H1 (cell line): ENCODE data around the gene HIBCH. TPM values are rescaled to one million over a fixed set of nuclear protein-coding genes. Genes with fewer than 3 reads are reported as not detected.

Experiments used
- CTCF ChIA-PET: fragments of 300-600 bp; sonication (Branson Sonifier 250); formaldehyde crosslinking; loops from one replicate; lab custom pipeline; 2021; ENCODE audit not compliant: partially characterized antibody; lab: Charles Lee
- POLR2A ChIA-PET: fragments of 300-600 bp; sonication (Branson Sonifier 250); formaldehyde crosslinking; loops from one replicate; lab custom pipeline; 2021; ENCODE audit warnings: inconsistent platforms; ENCODE audit not compliant: partially characterized antibody; lab: Charles Lee
- DNase-seq, 2 experiments: peaks; one replicate each; pipeline versions ENCODE4 v3.0.0 to v3.0.0-alpha.2; 2010 to 2022; ENCODE audit warnings: low spot score in 2 of 2, low read depth in 1 of 2, mixed read lengths in 1 of 2
- FAIRE-seq: peaks from 2 replicates; lab custom pipeline; 2011; peaks lifted over from hg19 to GRCh38; lab: Jason Lieb, UNC
- H2AFZ ChIP-seq: 2 replicates; pipeline ENCODE4 v1.8.1; 2012; ENCODE audit warnings: low read length, inconsistent platforms
- H2AK5ac ChIP-seq: 2 replicates; pipeline ENCODE4 v1.6.1; 2013; ENCODE audit warnings: low read depth, low read length
- H2BK120ac ChIP-seq: replicated peaks from 2 replicates; pipeline ENCODE3; 2013; ENCODE audit warnings: low read depth, low read length, inconsistent platforms
- H2BK12ac ChIP-seq: 2 replicates; pipeline ENCODE4 v1.6.1; 2013; ENCODE audit warnings: low read depth, low read length
- H2BK15ac ChIP-seq: 2 replicates; pipeline ENCODE4 v1.6.1; 2013; ENCODE audit warnings: low read length
- H2BK20ac ChIP-seq: 2 replicates; pipeline ENCODE4 v1.6.1; 2013; ENCODE audit warnings: low read length
- H2BK5ac ChIP-seq: 2 replicates; pipeline ENCODE4 v1.6.1; 2013; ENCODE audit warnings: low read depth, low read length
- H3K14ac ChIP-seq: 2 replicates; pipeline ENCODE4 v1.6.1; 2013; ENCODE audit warnings: inconsistent platforms; ENCODE audit not compliant: insufficient read length
- H3K18ac ChIP-seq: 2 replicates; pipeline ENCODE4 v1.6.1; 2013; ENCODE audit warnings: low read length; ENCODE audit errors: extremely low read depth
- H3K23ac ChIP-seq: 2 replicates; pipeline ENCODE4 v1.6.1; 2013; ENCODE audit warnings: inconsistent platforms; ENCODE audit not compliant: insufficient read length
- H3K23me2 ChIP-seq: 2 replicates; pipeline ENCODE4 v1.6.1; 2013; ENCODE audit warnings: low read depth, low read length
- H3K27ac ChIP-seq: 2 replicates; pipeline ENCODE4 v1.6.1; 2011; ENCODE audit warnings: low read depth, low read length, inconsistent platforms
- H3K27me3 ChIP-seq, 4 experiments: replicated peaks in 1 of 4; 1 replicate in 1 of 4; 2 replicates in 3 of 4; pipeline versions ENCODE4 v1.6.1 to v1.8.1; 2011 to 2013; ENCODE audit warnings: low read length in 3 of 4, mild to moderate bottlenecking in 3 of 4, inconsistent platforms in 2 of 4, mixed read lengths in 2 of 4, moderate library complexity in 1 of 4; ENCODE audit not compliant: control insufficient read depth in 3 of 4, insufficient read depth in 3 of 4; ENCODE audit errors: extremely low read depth in 1 of 4
- H3K36me3 ChIP-seq, 4 experiments: 2 replicates each; pipeline versions ENCODE4 v1.6.1 to v1.8.1; 2011 to 2013; ENCODE audit warnings: mild to moderate bottlenecking in 4 of 4, low read length in 3 of 4, moderate library complexity in 2 of 4, control low read depth in 1 of 4, inconsistent platforms in 1 of 4; ENCODE audit not compliant: insufficient read depth in 4 of 4, control insufficient read depth in 2 of 4
- H3K4ac ChIP-seq: replicated peaks from 2 replicates; pipeline ENCODE3; 2013; ENCODE audit warnings: low read length, low read depth, mixed read lengths, inconsistent platforms; ENCODE audit not compliant: insufficient read length
- H3K4me1 ChIP-seq, 4 experiments: replicated peaks in 1 of 4; 1 replicate in 1 of 4; 2 replicates in 3 of 4; pipeline versions ENCODE4 v1.6.1 to v1.8.1; 2011 to 2013; ENCODE audit warnings: low read length in 3 of 4, inconsistent platforms in 2 of 4, mixed read lengths in 1 of 4; ENCODE audit not compliant: insufficient read depth in 4 of 4, control insufficient read depth in 3 of 4
- H3K4me2 ChIP-seq, 2 experiments: 2 replicates each; pipeline versions ENCODE4 v1.6.1 to v1.8.1; 2011 to 2013; ENCODE audit warnings: low read depth in 2 of 2, low read length in 2 of 2, control low read depth in 1 of 2, inconsistent platforms in 1 of 2, mild to moderate bottlenecking in 1 of 2; ENCODE audit not compliant: insufficient read depth in 1 of 2
- H3K4me3 ChIP-seq, 4 experiments: fragments of 200-600, 300-600 bp in 1 of 4; sonication (generic), shearing (Covaris generic), sonication (Bioruptor Twin) in 1 of 4; 2 replicates each; pipeline versions ENCODE4 v1.5.1 to v1.8.1; 2011 to 2016; ENCODE audit warnings: low read length in 4 of 4, low read depth in 3 of 4, control low read depth in 2 of 4, inconsistent platforms in 2 of 4, mild to moderate bottlenecking in 2 of 4, mixed read lengths in 1 of 4, moderate library complexity in 1 of 4; ENCODE audit not compliant: insufficient read depth in 2 of 4; ENCODE audit errors: extremely low read depth in 1 of 4
- H3K56ac ChIP-seq: replicated peaks from 2 replicates; pipeline ENCODE3; 2013; ENCODE audit warnings: low read depth, mild to moderate bottlenecking, mixed read lengths, low read length, inconsistent platforms; ENCODE audit not compliant: insufficient read length
- H3K79me1 ChIP-seq: 2 replicates; pipeline ENCODE4 v1.6.1; 2013; ENCODE audit warnings: low read depth, low read length, control low read depth
- H3K79me2 ChIP-seq, 2 experiments: 2 replicates each; pipeline versions ENCODE4 v1.6.1 to v1.8.1; 2012 to 2013; ENCODE audit warnings: low read length in 2 of 2, mild to moderate bottlenecking in 2 of 2, inconsistent platforms in 1 of 2; ENCODE audit not compliant: insufficient read depth in 2 of 2, control insufficient read depth in 1 of 2
- H3K9ac ChIP-seq, 4 experiments: replicated peaks in 1 of 4; 1 replicate in 1 of 4; 2 replicates in 3 of 4; pipeline versions ENCODE4 v1.6.1 to v1.8.1; 2011 to 2013; ENCODE audit warnings: low read depth in 3 of 4, low read length in 3 of 4, control low read depth in 2 of 4, mild to moderate bottlenecking in 2 of 4, moderate library complexity in 2 of 4, inconsistent platforms in 1 of 4; ENCODE audit errors: extremely low read depth in 1 of 4
- H3K9me3 ChIP-seq, 2 experiments: 2 replicates each; pipeline versions ENCODE4 v1.6.1 to v1.8.1; 2012 to 2013; ENCODE audit warnings: mild to moderate bottlenecking in 2 of 2, moderate library complexity in 2 of 2, control low read depth in 1 of 2, inconsistent platforms in 1 of 2, low read depth in 1 of 2, low read length in 1 of 2, mixed read lengths in 1 of 2; ENCODE audit not compliant: insufficient read depth in 2 of 2
- H4K20me1 ChIP-seq, 2 experiments: replicated peaks in 1 of 2; 2 replicates each; pipeline versions ENCODE3 to v1.8.1; 2011 to 2013; ENCODE audit warnings: inconsistent platforms in 2 of 2, low read length in 2 of 2, mild to moderate bottlenecking in 1 of 2; ENCODE audit not compliant: insufficient read depth in 2 of 2, control insufficient read depth in 1 of 2
- H4K5ac ChIP-seq: 2 replicates; pipeline ENCODE4 v1.6.1; 2013; ENCODE audit warnings: low read length, low read depth, mixed read lengths, inconsistent platforms; ENCODE audit not compliant: insufficient read length
- H4K8ac ChIP-seq: 2 replicates; pipeline ENCODE4 v1.8.0; 2013; ENCODE audit warnings: mild to moderate bottlenecking, moderate library complexity, low read length, inconsistent platforms; ENCODE audit not compliant: insufficient read depth; ENCODE audit errors: extremely low read depth
- H4K91ac ChIP-seq: replicated peaks from 2 replicates; pipeline ENCODE3; 2013; ENCODE audit warnings: low read length, mixed read lengths, inconsistent platforms; ENCODE audit not compliant: insufficient read length
- WGBS, 2 experiments: shearing (Covaris generic) in 1 of 2; methylation state at CpG; one replicate each; pipeline versions ENCODE4 v1.1.6 to v1.1.7; 2013 to 2015; ENCODE audit warnings: low lambda C conversion rate in 2 of 2, mixed read lengths in 2 of 2, inconsistent platforms in 1 of 2, low coverage in 1 of 2, missing lambda C conversion rate in 1 of 2; ENCODE audit not compliant: insufficient replicate concordance in 2 of 2, insufficient coverage in 1 of 2, insufficient read length in 1 of 2; ENCODE audit errors: extremely low coverage in 1 of 2, missing lambda C conversion rate in 1 of 2; 5-methylcytosine and 5-hydroxymethylcytosine counted together
- polyA plus RNA-seq, 7 experiments: library from polyadenylated mRNA; depleted of rRNA in 3 of 7; stranded (reverse) in 5 of 7; unstranded in 2 of 7; fragments of >200 nt in 5 of 7; fragments of 200-250 nt in 2 of 7; gene quantifications; 1 replicate in 5 of 7; 2 replicates in 1 of 7; 4 replicates in 1 of 7; pipeline versions ENCODE4 v1.2.1 to v1.2.3, GENCODE V29; 2011 to 2013; ENCODE audit warnings: missing spikeins in 2 of 7, mixed read lengths in 2 of 7
- total RNA-seq: library from RNA; stranded (reverse); fragmentation: NEBNext Ultra II Directional; extraction: Animal tissue kit (Norgen Biotek cat#: 25700); gene quantifications from 2 replicates; pipeline ENCODE4 v1.2.1, GENCODE V29; 2021

Gene HIBCH
- total and polyA plus RNA-seq, 2 of the 8 experiments (the other 6 are each of a cell fraction or from before 2014, with no cell fraction given), result 7.5 to 31.8 TPM

GRCh38 chr2:190250421-190250820 lies 69.2 kb downstream of the HIBCH start:
- Histone ChIP-seq H3K9me3 (no peaks in the 10 kb centered on the region), H3K27me3 (peaks cover 0 to 1% (median 0%) of the 10 kb centered on the region in 4 experiments; a peak in 1 of 7 replicates), H3K23me2 (no peaks in the 10 kb centered on the region; the same call in 1 of the 2 replicates), H3K23ac (no peak overlapping the region), H4K20me1 (no peaks in the 10 kb centered on the region), H3K4me1 (no peaks in the 10 kb centered on the region), H3K4me3 (no peak overlapping the region), H3K9ac (no peak overlapping the region), H3K4me2 (no peak overlapping the region), H4K8ac (no peak overlapping the region), H2AFZ (no peak overlapping the region), H3K56ac (no peak overlapping the region), H4K5ac (no peak overlapping the region), H2BK12ac (no peak overlapping the region), H3K14ac (no peak overlapping the region), H2BK120ac (no peak overlapping the region), H3K18ac (no peak overlapping the region), H2BK15ac (no peak overlapping the region), H2AK5ac (no peak overlapping the region), H3K79me1 (no peaks in the 10 kb centered on the region), H3K79me2 (no peaks in the 10 kb centered on the region), H2BK5ac (no peak overlapping the region), H2BK20ac (no peak overlapping the region), H4K91ac (no peak overlapping the region), H3K4ac (no peak overlapping the region), H3K36me3 (peaks cover 0 to 8% (median 1%) of the 10 kb centered on the region in 4 experiments; a peak in 3 of 8 replicates), H3K27ac (no peak overlapping the region)
- FAIRE-seq (no peak), DNase-seq (no peak)
- ChIA-PET POLR2A (no interaction called here), CTCF (interaction anchor here (1.0 to 1.3 kb wide), 2 partner anchors 21 to 30 kb away, joined by 3 to 4 read pairs; no protein-coding TSS in a partner anchor)
- WGBS, 2 experiments, result 88% methylated on average over 2 of the region's 2 CpGs; no CpG with 5 or more reads in 1 of the 2 experiments
